Effector memory CD8-positive, alpha-beta T cell (primary cell): ENCODE measurements around the gene IRF2BPL.
"Not testable (repeated sequence)": the region's sequence is repeated elsewhere in the genome, so short reads cannot be mapped to it uniquely, and the experiment has no call there.

Source experiments
- ATAC-seq: fragments of 150-1000 bp; cut with Tn5 transposase; replicated peaks from 2 replicates; pipeline ENCODE4 v1.10.0; 2021; ENCODE audit warnings: mild to moderate bottlenecking, moderate library complexity
- DNase-seq, 3 experiments: peaks; one replicate each; pipeline ENCODE4 v3.0.0; 2021
- H3K27ac Mint-ChIP-seq, 2 donors: one replicate each; pipeline ENCODE4 v1.8.0; 2022; ENCODE audit warnings: mild to moderate bottlenecking in 2 of 2, mixed read lengths in 2 of 2, moderate library complexity in 2 of 2
- H3K27me3 Mint-ChIP-seq, 2 donors: one replicate each; pipeline ENCODE4 v1.8.0; 2022; ENCODE audit warnings: mixed read lengths in 2 of 2
- H3K36me3 Mint-ChIP-seq: one replicate; pipeline ENCODE4 v1.8.0; 2022; ENCODE audit warnings: mild to moderate bottlenecking, moderate library complexity, mixed read lengths; ENCODE audit not compliant: insufficient read depth
- H3K4me1 Mint-ChIP-seq, 2 donors: one replicate each; pipeline ENCODE4 v1.8.0; 2022; ENCODE audit warnings: low read depth in 2 of 2, mixed read lengths in 2 of 2
- H3K4me3 Mint-ChIP-seq, 2 donors: one replicate each; pipeline ENCODE4 v1.8.0; 2022; ENCODE audit warnings: mild to moderate bottlenecking in 2 of 2, mixed read lengths in 2 of 2, moderate library complexity in 2 of 2
- H3K9me3 Mint-ChIP-seq, 2 donors: one replicate each; pipeline ENCODE4 v1.8.0; 2022; ENCODE audit warnings: mixed read lengths in 2 of 2

Gene IRF2BPL

DNA sequence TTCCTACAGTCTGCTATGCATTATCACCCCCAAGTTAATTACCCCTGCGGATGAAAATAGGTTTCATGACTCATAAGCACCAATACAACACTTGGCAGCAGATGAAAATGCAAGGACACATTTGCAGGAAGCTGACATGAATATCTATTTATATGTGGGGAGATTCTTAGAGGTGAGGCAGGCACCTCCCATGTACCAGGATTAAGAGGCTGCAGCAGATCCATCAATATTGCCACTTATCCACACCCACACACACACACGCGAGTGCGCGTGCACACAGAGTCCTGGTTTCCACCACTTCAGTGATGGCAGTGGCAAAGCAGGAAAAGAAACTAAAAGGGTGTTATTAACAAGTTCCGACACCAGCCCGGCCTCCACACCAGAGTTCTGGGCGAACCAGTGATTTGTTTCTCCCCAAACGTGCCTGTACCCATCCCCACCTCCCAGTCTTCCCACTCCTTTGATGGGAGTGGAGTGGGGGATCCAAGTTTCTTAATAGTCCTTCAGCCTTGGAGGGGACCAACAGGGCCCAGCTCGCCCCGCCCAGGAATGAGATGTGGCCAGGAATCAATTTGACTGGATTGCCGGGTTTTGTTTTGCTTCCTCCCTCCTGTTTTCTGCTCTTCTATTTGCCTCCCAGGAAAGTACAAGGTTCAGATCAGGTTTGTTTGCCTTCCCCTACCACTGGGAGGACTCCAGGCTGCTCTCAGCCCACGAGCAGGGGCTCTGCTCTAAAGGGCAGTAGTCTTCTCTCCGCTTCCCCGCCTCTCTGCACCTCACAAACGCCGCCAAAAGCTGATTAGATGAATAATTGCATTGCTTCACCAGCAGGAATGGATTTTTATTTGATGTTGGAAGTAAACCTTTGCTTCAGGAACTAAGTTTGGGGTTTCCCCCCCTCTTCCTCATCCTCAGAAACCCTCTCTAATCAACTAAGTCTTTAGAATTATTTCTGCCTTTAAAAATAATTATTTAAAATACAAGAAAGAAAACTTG, 5.2 kb downstream of the IRF2BPL start:
- no peak for ATAC-seq
- peak overlapping the region in 1 of 2 donors; percentile 39 for H3K4me3 Mint-ChIP-seq

DNA sequence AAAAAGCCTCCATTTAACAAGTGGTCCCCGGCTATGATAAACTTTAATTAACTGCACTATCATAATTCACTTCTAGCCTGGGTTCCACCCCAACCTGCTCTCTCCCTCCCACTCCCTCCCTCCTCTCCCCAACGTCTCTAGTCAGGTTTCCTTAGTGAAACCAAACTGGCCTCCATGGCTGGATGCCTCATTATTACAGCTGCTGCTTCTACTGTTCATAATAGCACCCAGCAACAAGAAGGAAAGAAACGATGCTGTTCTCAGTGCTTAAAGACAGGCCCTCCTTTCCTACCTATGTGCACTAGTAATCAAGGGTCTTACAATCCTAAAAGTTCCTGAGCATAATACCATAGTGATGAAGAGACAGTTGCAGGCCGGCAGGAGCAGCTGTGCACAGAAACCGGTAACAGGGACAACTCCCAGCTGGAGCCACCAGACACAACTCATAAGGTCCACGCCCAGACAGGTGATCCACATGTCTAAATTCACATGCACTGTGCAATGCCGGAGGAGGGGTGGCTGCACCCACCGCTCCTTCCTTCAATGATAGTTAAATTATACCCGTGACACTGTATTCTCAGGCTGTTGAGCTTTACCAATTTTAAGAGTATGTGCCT, 6.2 kb downstream of the IRF2BPL start:
- Mint-ChIP-seq H3K36me3 (peaks cover 28% of the 10 kb centered on the region), H3K27ac (peak overlapping the region in 1 of 2 donors; percentile 85), H3K4me1 (peaks cover 22 to 23% of the 10 kb centered on the region in 2 donors), H3K9me3 (no peaks in the 10 kb centered on the region), H3K4me3 (no peak overlapping the region), H3K27me3 (no peaks in the 10 kb centered on the region)
- DNase-seq (no peak), ATAC-seq (no peak)

More for the DNA sequence above, 5.2 kb downstream of the IRF2BPL start:
- Mint-ChIP-seq H3K27me3 (no peaks in the 10 kb centered on the region), H3K9me3 (no peaks in the 10 kb centered on the region), H3K27ac (peak overlapping the region; percentile 74 to 85), H3K36me3 (peaks cover 38% of the 10 kb centered on the region), H3K4me1 (peaks cover 22 to 23% of the 10 kb centered on the region in 2 donors)
- DNase-seq: no peak

DNA sequence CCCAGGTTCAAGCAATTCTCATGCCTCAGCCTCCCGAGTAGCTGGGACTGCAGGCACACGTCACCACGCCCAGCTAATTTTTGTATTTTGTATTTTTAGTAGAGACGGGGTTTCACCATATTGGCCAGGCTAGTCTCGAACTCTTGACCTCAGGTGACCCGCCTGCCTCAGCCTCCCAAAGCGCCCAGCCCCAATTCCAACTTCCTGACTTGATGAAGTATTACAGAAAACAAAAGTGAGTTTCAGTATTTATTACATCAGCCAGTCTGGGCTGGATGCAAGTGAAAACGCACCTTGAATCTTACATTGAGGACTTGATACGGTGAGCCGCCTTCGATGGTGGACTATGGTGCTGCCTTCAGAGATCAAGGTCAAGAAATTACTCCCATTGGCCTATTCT, 7.1 kb downstream of the IRF2BPL start:
- H3K27ac Mint-ChIP-seq, DNase-seq, ATAC-seq, H3K4me3 Mint-ChIP-seq, H3K27me3 Mint-ChIP-seq, H3K9me3 Mint-ChIP-seq: not testable (repeated sequence)
- Mint-ChIP-seq H3K36me3 (peaks cover 22% of the 10 kb centered on the region), H3K4me1 (peaks cover 21 to 22% of the 10 kb centered on the region in 2 donors)

DNA sequence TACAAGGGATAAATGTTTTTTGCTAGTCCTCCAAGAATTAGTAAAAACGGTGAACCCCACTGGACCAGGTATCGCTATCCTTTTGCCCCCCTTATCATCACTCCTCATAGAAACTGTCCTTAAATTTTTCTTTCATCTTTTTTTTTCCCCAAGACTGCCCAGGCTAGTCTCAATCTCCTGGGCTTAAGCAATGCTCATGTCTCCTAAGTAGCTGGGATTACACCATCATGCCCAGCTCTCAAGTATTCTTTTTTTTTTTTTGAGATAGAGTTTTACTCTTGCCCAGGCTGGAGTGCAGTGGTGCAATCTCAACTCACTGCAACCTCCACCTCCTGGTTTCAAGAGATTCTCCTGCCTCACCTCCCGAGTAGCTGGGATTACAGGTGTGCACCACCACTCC, 9.7 kb downstream of the IRF2BPL start:
- DNase-seq (no peak), ATAC-seq (no peak)
- Mint-ChIP-seq H3K4me1 (peaks cover 11 to 15% of the 10 kb centered on the region in 2 donors), H3K9me3 (no peaks in the 10 kb centered on the region), H3K27me3 (no peaks in the 10 kb centered on the region), H3K4me3 (no peak overlapping the region), H3K27ac (no peak overlapping the region), H3K36me3 (no peaks in the 10 kb centered on the region)

DNA sequence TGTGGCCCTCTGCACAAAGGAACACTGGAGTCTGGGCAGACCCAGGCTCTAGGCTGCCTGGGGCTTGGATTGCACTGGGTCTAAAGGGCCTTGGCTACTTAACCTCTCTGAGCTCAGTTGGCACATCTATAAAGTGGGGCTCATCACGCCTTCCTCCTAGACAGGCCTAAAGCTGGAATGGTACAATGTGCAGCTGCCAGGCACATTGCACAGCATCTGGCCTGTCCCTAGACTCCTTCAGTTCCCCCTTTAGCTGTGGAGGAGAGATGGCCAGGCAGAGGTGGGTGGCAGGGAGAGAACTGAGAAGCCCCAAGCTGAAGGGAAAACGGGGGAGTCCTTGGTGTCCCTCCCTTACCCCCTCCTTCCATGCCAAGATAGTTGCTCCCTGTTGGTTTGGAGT, 10.8 kb downstream of the IRF2BPL start:
- H3K4me1 Mint-ChIP-seq: peaks cover 3 to 7% of the 10 kb centered on the region in 2 donors
- H3K4me3 Mint-ChIP-seq: no peak overlapping the region
- no peaks in the 10 kb centered on the region for H3K36me3 Mint-ChIP-seq
- no peak for DNase-seq
- peak overlapping the region in 1 of 2 donors; percentile 35 for H3K27ac Mint-ChIP-seq
- H3K27me3 Mint-ChIP-seq: peaks cover 0 to 3% of the 10 kb centered on the region in 2 donors
- no peak for ATAC-seq
- no peaks in the 10 kb centered on the region for H3K9me3 Mint-ChIP-seq

DNA sequence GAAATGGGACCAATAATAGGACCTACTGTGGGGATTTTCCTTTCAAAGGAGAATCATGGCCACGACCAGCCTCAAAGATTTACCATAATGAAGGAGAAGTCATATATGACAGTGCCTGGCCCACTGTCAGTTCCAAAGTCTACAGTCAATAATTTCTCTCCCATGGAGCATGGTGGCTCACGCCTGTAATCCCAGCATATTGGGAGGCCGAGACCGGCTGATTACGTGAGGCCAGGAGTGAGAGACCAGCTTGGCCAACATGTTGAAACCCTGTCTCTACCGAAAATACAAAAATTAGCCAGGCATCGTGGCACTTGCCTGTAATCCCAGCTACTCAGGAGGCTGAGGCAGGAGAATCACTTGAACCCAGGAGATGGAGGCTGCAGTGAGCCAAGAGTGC, 13.8 kb downstream of the IRF2BPL start:
- ATAC-seq: no peak

DNA sequence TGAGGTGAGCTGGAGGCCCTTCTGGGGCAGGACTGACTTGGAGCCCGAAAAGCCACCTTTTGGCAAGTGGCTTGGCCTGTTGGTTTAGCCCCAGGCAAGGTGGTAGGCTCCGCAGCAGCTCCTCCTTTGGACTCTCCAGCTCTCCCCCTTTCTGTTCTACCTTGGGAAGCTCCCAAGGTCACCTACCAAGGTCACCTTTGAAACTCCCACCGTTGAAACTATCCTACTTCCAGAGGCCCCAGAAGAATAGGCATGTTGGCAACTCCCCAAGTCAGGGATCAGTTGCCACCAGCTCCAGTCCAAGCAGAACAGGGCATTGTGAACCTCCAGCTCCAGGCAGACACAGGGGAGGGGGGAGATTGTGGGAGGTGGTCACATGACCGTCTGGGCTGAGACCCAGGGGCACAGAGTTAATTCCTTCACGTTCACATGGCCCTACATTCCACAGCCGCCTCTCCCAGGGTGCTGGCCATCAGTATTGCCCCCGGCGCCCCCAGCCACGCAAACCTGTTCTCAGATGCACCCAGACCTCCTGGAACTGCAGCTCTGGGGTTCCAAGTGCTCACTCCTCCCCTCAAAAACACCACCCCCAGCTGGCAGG, 14.4 kb downstream of the IRF2BPL start:
- ATAC-seq (no peak), DNase-seq (no peak)
- H3K4me3 Mint-ChIP-seq: no peak overlapping the region
- H3K4me1 Mint-ChIP-seq: peaks cover 3 to 4% of the 10 kb centered on the region in 2 donors
- peaks cover 0 to 15% of the 10 kb centered on the region in 2 donors for H3K27me3 Mint-ChIP-seq
- H3K36me3 Mint-ChIP-seq: no peaks in the 10 kb centered on the region
- H3K9me3 Mint-ChIP-seq: no peaks in the 10 kb centered on the region
- no peak overlapping the region for H3K27ac Mint-ChIP-seq

More for the DNA sequence above, 13.8 kb downstream of the IRF2BPL start:
- no peak for DNase-seq
- peaks cover 0 to 15% of the 10 kb centered on the region in 2 donors for H3K27me3 Mint-ChIP-seq
- no peaks in the 10 kb centered on the region for H3K36me3 Mint-ChIP-seq
- H3K27ac Mint-ChIP-seq: no peak overlapping the region
- peaks cover 3 to 4% of the 10 kb centered on the region in 2 donors for H3K4me1 Mint-ChIP-seq
- no peaks in the 10 kb centered on the region for H3K9me3 Mint-ChIP-seq
- no peak overlapping the region for H3K4me3 Mint-ChIP-seq

DNA sequence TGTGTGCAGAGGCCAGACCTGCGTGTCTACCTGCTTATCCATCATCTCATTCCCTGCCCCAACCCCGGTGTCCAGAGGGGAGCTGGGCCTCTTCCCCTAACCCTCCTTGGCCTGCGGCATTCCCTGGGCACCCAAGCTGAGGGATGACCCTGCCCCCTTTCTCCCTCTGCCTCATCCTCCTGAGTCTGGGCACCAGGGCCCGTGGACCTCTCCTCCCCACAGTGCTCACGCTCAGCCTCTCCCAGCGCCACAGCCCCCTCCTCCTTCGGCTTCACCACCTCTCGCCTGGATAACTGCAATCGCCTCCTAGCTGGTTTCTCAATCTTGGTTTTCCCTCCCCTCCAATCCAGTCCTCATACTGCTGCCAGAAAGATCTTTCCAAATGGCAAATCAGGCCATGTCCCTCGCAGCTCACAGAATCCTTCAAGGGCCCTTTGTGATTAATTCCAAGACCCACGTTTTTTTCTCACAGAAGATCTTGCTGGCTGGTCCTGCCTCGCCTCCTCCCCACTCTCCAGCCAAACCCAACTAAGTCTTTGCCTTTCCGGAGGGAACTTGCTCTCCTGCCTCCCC, 16.2 kb downstream of the IRF2BPL start:
- no peak for DNase-seq
- Mint-ChIP-seq H3K9me3 (no peaks in the 10 kb centered on the region), H3K4me3 (no peak overlapping the region), H3K36me3 (no peaks in the 10 kb centered on the region), H3K4me1 (peaks cover 3 to 4% of the 10 kb centered on the region in 2 donors), H3K27me3 (peaks cover 0 to 15% of the 10 kb centered on the region in 2 donors), H3K27ac (no peak overlapping the region)
- ATAC-seq: no peak

DNA sequence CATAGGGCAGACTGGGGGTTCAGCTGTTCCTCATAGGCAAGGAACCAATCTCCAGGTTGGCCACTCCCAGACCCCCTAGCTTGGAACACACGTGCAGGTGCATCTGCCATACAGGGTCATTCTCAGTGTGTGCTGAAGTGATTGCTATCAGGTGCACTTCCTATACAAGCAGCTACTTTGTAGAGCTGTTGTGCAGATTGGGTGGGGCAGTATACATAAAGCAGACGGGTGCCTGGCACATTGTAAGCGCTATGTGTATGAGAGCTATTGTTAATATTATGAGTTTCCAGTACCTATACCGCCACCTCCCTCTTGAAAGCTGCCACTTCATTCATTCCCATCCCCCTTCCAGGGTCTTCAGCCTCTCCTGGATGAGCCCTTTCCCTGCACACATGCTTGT, 17.3 kb downstream of the IRF2BPL start:
- Mint-ChIP-seq H3K27me3 (peaks cover 0 to 15% of the 10 kb centered on the region in 2 donors), H3K4me1 (peaks cover 3 to 9% of the 10 kb centered on the region in 2 donors), H3K27ac (no peak overlapping the region), H3K9me3 (no peaks in the 10 kb centered on the region), H3K36me3 (no peaks in the 10 kb centered on the region), H3K4me3 (no peak overlapping the region)
- ATAC-seq: no peak
- no peak for DNase-seq

DNA sequence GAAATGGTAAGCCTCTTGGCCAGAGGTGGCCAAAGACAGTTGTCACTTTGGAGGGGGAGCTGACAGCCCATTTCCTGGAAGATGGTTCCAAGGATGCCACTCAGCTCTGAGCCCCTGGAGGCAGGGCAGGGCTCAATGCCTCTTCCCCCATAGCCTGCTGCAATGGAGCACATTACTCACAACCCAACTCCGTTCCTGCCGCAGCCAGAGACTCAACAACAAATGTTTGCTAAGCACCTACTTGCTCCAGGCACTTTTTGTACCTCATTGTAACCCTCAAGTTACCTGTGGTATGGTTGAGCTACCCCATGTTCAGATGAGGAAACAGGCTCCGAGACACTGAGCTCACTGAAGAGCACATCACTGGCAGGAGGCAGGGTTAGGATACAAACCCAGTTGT, 19.5 kb downstream of the IRF2BPL start:
- Mint-ChIP-seq H3K36me3 (no peaks in the 10 kb centered on the region), H3K27ac (no peak overlapping the region), H3K4me1 (peaks cover 3 to 12% of the 10 kb centered on the region in 2 donors), H3K4me3 (no peak overlapping the region), H3K27me3 (peaks cover 0 to 15% of the 10 kb centered on the region in 2 donors), H3K9me3 (no peaks in the 10 kb centered on the region)
- ATAC-seq (no peak), DNase-seq (no peak)

DNA sequence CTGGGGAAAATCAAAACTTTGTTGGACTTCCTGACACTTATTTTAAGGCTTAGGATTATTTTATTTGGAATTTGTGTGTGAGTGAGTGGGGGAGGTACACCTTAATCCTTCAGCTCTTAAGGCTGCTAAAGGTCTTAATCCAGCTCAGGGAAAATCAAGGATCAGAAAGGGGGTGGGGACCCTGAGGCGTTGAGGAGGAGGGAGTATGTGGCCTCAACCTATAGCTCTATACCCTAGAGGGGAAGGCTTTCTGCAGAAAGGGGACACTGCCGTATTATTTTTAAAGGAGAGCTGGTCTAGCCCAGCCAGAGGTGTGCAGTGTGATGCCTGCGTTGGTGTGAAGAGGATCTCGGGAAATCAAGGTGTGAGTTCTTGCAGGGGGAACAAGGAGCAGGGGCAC, 20.0 kb downstream of the IRF2BPL start:
- DNase-seq (no peak), ATAC-seq (no peak)
- Mint-ChIP-seq H3K27ac (peak overlapping the region; percentile 44 to 59), H3K27me3 (peaks cover 0 to 15% of the 10 kb centered on the region in 2 donors), H3K4me3 (no peak overlapping the region), H3K9me3 (no peaks in the 10 kb centered on the region), H3K36me3 (no peaks in the 10 kb centered on the region), H3K4me1 (peaks cover 3 to 12% of the 10 kb centered on the region in 2 donors)

DNA sequence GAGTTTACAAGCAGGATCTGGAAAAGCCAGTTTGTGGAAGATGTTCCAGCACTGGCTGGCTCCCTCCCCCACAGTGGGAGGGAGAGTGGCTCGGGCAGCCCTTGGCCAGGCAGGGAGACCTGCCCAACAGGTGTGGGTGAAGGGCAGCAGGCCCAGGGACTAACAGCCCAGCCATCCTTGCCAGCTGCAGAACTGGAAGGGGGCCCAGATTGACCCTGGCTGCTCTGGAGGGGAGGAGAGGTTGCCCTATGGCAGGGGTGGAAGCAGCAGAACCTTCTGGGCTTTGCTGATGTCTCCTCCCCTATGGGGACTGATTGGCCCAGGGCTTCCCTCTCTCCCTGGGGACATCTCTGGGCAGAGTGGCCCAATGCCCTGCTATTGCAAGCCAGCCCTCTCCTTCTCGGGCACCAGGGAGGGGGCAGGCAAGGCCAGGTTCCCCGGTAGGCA, 20.5 kb downstream of the IRF2BPL start:
- no peak for ATAC-seq
- DNase-seq: no peak

More for the DNA sequence above, 20.5 kb downstream of the IRF2BPL start:
- H3K36me3 Mint-ChIP-seq: no peaks in the 10 kb centered on the region
- H3K27ac Mint-ChIP-seq: peak overlapping the region; percentile 44 to 59
- no peak overlapping the region for H3K4me3 Mint-ChIP-seq
- H3K4me1 Mint-ChIP-seq: peaks cover 3 to 12% of the 10 kb centered on the region in 2 donors
- H3K27me3 Mint-ChIP-seq: peaks cover 0 to 15% of the 10 kb centered on the region in 2 donors
- no peaks in the 10 kb centered on the region for H3K9me3 Mint-ChIP-seq
